Endothelial cell of umbilical vein (primary cell): Measurements from ENCODE around the gene UBE2E3.

Experiments used
- CTCF ChIP-seq, 2 donors: IDR thresholded peaks; 1 replicate in 1 of 2; 2 replicates in 1 of 2; pipeline ENCODE4 v1.5.1; 2011; ENCODE audit warnings: low read length in 2 of 2, mild to moderate bottlenecking in 2 of 2, moderate library complexity in 2 of 2, control low read depth in 1 of 2, inconsistent platforms in 1 of 2, low read depth in 1 of 2; ENCODE audit not compliant: insufficient read depth in 1 of 2; ENCODE audit errors: extremely low read depth in 1 of 2
- MYC ChIP-seq: IDR thresholded peaks from one replicate; pipeline ENCODE4 v1.6.1; 2011; ENCODE audit warnings: mild to moderate bottlenecking, low read depth, low read length
- POLR2A ChIP-seq: IDR thresholded peaks from 2 replicates; pipeline ENCODE4 v1.6.1; 2012; ENCODE audit warnings: low read depth, mild to moderate bottlenecking, control low read depth, low read length

DNA sequence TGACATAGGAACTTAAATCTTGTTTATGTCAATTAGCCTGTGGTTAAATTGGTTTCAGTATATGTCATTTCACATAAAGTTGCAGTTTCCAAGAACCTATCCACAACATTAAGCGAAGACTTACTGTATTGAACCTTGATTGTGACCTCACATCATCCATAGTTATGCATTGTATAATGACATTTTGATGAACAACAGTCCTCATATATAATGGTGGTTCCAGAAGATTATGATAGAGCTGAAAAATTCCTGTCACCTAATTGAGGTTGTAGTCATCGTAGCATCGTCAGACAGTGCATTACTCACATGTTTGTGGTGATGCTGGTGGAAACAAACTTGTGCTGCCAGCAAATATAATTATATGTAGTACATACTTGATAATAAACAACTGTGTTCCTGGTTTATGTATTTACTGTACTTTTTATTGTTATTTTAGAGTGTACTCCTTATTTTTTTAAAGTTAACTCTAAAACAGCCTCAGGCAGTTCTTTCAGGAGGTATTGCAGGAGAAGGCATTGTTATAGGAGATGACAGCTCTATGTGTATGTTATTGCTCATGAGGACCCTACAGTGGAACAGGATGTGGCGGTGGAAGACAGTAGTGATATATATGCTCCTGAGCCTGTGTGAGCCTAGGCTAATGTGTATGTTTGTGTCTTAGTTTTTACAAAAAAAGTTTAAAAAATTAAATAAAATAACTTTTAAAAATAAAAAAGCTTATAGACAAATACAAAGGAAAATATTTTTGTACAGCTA is 56.6 kb downstream of the UBE2E3 start:
- no peak for TF ChIP-seq CTCF (IDR thresholded peaks at IDR 0.05; ENCODE audit: extremely low read depth in 1 of 2, insufficient read depth in 1 of 2, low read depth in 1 of 2, low read length in 2 of 2)
- TF ChIP-seq POLR2A = no peak
- TF ChIP-seq MYC = no peak
